T-helper 22 cell (primary cell): ENCODE results near the gene DIMT1.

ENCODE experiments used
- DNase-seq: peaks from one replicate; pipeline ENCODE4 v3.0.0-alpha.2; 2020; ENCODE audit warnings: low read depth

DIMT1 gene

GRCh38 chr5:62403411-62404250 lies at the start of gene DIMT1:
Gene DIMT1 (minus strand): TSS chr5:62403905. CDS start chr5:62403772, 133 bp downstream.
- DNase-seq = peak; percentile 88

GRCh38 chr5:62450259-62450658 lies 46.6 kb upstream of the DIMT1 start:
- no peak for DNase-seq

- no peak for DNase-seq
These were observed 44.8 kb upstream of the DIMT1 start for GRCh38 chr5:62448528-62448927.

GRCh38 chr5:62432621-62433064 lies 28.9 kb upstream of the DIMT1 start:
- no peak for DNase-seq

- no peak for DNase-seq
These were observed 28.3 kb upstream of the DIMT1 start for GRCh38 chr5:62431735-62432620.

- DNase-seq = no peak
These were observed 21.1 kb upstream of the DIMT1 start for GRCh38 chr5:62424763-62425162.

GRCh38 chr5:62421414-62421813 lies 17.7 kb upstream of the DIMT1 start:
- no peak for DNase-seq

- DNase-seq = no peak
These were observed 15.9 kb upstream of the DIMT1 start for GRCh38 chr5:62419609-62420008.

- no peak for DNase-seq
These were observed 14.9 kb upstream of the DIMT1 start for GRCh38 chr5:62418462-62419076.

GRCh38 chr5:62413711-62414110 lies 10.0 kb upstream of the DIMT1 start:
- DNase-seq = no peak

- DNase-seq = peak; percentile 96
These were observed 9.0 kb upstream of the DIMT1 start, which contains the start of gene IPO11 for GRCh38 chr5:62412549-62413329. Gene IPO11 (plus strand): TSS chr5:62412763. CDS start chr5:62437280, 24,517 bp downstream.

GRCh38 chr5:62395210-62395950 lies 8.3 kb downstream of the DIMT1 start:
- no peak for DNase-seq

- DNase-seq = no peak
These were observed 16.9 kb downstream of the DIMT1 start for GRCh38 chr5:62386824-62387223.

GRCh38 chr5:62385816-62386400 lies 17.8 kb downstream of the DIMT1 start:
- no peak for DNase-seq

- DNase-seq = no peak
These were observed 18.6 kb downstream of the DIMT1 start for GRCh38 chr5:62385131-62385530.

- DNase-seq = no peak
These were observed 27.6 kb downstream of the DIMT1 start for GRCh38 chr5:62376064-62376463.

- DNase-seq = no peak
These were observed 28.1 kb downstream of the DIMT1 start for GRCh38 chr5:62375627-62376026.

- DNase-seq = no peak
These were observed 29.6 kb downstream of the DIMT1 start for GRCh38 chr5:62374090-62374489.

GRCh38 chr5:62373382-62373781 lies 30.3 kb downstream of the DIMT1 start:
- DNase-seq = no peak

GRCh38 chr5:62372600-62372999 lies 31.1 kb downstream of the DIMT1 start:
- no peak for DNase-seq
